GM18868 (cell line): ENCODE results near the gene YJEFN3.

Experiments
- ATAC-seq: cut with Tn5 transposase; IDR thresholded peaks from one replicate; pipeline ENCODE4 v1.9.1; 2021; ENCODE audit warnings: mild to moderate bottlenecking, moderate library complexity; ENCODE audit not compliant: unreplicated experiment

YJEFN3 gene

DNA sequence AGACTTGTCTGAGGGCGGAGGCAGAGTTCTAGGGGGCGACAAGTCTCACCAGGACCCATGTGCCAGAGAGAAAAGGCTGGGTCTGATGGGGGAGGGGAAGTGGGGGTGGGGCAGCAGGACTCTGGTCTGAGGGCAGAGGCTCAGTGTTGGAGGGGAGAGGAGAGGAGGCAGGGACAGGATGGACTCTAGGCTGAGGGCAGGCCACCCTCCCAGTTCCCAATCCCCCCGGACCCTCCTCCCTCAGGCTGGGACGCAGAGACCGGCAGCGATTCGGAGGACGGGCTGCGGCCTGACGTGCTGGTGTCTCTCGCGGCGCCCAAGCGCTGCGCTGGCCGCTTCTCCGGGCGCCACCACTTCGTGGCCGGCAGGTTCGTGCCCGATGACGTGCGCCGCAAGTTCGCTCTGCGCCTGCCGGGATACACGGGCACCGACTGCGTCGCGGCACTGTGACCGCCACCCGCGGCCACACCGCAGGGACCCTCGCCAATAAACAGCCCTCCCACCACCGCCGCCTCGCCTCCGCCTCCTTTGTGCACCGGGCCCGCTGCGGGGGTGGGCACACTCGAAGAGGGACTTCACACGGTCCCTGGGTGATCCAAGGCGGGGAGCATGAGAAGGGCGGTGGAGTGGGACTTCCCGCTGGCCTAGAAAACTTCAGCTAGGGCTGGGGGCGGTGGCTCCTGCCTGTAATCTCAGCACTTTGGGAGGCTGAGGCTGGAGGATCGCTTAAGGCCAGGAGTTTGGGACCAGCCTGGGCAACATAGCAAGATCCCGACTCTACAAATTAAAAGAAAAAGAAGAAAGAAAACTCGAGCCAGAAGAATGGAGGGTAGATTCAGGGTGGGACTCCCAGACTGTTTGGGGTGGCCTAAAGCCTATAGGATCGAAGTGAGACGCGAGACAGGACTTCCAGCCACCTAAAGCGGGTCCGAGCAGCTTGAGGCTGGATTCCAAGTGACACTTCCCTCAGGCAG, 8.7 kb downstream of the YJEFN3 start:
- no peak for ATAC-seq

DNA sequence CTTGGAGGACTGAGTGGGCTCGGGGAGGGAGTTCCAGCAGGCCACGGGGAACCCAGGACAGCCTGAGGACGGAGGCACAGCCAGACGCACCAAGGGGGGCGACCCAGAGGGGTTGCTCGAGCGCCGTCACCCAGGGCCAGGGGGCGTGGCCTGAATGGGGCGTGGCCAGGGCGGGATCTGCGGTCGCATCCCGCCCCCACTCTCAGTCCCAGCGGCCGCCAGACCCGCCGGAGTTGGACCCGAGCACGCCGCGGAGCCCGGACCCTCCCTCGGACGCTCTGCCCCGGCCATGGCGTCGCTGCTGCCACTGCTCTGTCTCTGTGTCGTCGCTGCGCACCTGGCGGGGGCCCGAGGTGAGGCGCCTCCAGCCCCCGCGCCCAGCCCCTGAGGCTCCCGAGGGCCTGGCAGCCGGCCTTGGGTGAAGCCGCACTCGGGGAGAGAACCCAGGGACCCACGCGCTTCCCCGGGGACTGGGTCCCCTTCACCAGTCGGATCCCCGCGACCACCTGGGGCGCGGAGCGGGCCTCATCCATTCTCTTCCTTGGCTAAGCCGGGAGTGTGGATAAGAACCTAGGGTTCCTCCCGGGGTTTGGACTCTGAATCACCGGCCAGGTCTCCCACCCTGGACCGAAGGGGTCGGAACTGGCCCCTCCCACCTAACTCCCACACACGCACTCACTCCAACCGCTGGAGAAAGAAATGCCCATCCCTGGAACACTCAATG, 9.5 kb downstream of the YJEFN3 start, which contains the start of gene CILP2:
TSS of gene CILP2 (plus strand) at position 205 of the 724 bp plus-strand sequence. CDS start at position 290, 85 bp downstream.
- no peak for ATAC-seq

DNA sequence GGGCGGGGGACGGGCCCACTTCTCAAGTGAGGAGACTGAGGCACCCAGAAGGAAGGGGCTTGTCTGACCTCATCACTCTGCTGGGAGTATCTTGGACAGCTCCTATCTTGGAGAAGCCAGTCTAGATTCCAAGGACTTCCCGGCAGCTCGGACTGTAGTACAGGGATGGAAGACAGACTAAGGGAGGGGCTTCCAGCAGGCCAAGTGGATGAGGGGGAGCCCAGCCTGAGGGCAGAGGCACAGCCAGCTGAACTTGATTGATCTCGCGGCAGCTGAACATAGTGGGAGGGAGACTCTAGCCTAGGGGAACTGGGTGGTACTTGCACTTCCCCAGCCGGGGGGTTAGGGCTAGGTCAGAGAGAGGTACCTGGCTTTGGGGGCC, 10.1 kb downstream of the YJEFN3 start:
- no peak for ATAC-seq

DNA sequence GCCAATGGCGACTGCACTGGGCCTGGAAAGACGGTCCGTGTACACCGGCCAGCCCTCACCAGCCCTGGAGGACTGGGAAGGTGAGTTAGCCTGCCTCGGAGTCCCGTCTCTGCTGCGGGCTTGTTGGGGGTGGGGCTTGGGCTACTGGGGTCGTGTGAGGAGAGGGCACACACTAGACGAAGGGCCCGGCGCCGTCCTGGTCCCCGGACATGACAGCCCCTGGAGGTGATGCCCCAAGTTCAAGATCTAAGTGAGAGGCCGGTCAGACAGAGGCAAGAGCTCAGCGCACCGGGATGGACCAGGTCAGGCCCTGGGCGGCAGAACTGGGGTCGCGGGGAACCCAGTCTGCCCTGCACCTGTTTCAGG, 11.0 kb downstream of the YJEFN3 start:
- no peak for ATAC-seq

DNA sequence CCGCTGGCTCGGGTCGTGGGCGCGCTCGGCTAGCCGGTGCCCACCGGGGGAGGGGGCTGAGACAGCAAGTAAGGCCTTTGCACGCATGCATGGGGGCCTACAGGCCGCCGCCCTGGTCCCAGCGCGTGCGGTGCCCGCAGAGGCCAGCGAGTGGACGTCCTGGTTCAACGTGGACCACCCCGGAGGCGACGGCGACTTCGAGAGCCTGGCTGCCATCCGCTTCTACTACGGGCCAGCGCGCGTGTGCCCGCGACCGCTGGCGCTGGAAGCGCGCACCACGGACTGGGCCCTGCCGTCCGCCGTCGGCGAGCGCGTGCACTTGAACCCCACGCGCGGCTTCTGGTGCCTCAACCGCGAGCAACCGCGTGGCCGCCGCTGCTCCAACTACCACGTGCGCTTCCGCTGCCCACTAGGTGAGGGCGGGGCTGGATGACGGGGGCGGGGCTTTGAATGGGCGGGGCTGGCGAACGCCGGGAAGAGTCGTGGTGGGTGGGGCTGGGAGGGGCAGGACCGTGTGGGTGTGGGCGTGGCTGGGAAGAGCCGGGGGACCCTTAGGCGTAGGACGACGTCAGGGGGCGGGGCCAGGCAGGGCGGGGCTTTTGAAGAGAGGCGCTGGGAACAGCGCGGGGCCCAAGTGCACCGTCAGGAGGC, 11.5 kb downstream of the YJEFN3 start:
- ATAC-seq = no peak

DNA sequence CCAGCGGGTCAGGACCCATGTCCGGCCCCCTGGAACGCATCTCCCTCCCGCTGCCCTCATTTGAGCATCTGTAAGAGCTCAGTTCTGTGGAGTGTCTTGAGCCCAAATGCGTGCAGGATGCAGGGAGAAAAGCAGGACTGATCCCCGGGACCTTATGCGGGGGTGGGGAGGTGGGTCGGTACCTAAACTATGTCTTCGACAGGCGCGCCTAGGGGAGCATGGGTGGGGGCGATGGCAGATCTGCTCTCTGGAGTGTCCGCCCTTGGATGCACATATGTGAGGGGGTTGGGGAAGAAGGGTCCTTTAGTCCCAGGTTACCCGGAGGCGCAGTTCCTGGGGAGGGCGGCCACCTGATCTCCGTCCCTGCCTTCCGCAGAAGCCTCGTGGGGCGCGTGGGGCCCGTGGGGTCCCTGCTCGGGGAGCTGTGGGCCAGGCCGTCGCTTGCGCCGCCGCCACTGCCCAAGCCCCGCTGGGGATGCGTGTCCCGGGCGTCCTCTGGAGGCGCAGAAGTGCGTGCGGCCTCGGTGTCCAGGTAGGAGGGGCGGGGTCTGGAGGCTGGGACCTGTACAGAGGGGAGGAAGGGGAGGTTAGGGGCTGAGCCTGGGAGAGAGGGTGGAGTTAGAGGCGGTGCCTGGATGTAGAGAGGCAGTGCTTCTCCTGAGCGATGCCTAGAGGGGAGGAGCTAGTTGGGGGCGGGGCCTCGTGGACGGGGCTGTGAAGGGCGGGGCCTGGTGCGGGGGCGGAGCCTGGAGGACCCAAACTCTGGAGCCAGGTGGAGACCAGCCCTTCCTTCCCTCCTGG, 12.2 kb downstream of the YJEFN3 start:
- no peak for ATAC-seq

DNA sequence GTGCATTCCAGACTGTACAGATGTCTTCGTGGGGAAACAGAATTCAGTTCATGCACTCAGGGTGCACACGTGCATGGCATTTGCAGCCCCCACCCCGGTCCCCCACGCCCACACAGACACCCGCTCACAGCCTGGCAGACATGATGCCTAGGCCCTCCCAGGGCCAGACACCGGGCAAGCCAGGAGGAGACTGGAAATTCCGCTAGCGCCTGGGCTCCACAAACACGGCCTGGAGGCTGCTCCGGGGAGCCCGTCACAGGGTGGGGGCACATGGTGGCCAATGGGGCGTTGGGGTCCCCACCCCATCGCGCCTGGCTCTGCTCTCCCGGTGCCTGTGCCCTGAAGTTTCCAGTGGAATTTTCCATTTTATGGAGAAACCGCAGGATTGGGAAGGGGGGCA, 12.9 kb downstream of the YJEFN3 start:
- no peak for ATAC-seq

DNA sequence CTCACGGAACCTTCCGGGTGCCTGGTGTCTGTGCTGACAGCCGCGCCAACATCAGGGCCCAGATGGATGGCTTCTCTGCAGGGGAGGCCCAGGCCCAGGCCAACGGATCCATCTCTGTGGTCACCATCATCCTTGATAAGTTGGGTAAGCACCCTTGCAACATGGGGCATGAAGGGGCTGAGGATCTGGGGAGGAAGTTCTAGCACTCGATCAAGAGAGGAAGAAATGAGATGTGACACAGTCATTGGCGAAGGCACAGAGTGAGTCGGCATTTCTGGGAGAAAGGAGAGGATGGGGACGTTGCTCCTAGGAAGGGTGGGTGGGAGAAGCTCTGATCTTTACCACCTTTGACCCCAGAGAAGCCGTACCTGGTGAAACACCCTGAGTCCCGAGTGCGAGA, 13.8 kb downstream of the YJEFN3 start:
- ATAC-seq = no peak

DNA sequence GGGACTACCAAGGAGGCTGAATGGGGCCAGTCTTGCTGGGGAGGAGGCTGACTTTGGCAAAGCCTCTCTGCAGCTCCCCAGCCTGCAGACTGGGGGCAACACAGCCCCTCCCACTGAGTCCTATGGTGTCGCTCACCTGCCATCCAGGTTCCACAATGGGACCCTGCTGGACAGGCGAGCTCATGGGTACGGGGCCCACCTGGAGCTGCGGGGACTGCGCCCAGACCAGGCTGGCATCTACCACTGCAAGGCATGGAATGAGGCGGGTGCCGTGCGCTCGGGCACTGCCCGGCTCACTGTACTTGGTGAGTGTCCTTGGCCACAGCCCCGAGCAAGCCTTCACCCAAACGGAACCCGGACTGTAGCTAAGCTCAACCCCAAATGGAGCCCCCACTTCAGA, 14.4 kb downstream of the YJEFN3 start:
- ATAC-seq = no peak

DNA sequence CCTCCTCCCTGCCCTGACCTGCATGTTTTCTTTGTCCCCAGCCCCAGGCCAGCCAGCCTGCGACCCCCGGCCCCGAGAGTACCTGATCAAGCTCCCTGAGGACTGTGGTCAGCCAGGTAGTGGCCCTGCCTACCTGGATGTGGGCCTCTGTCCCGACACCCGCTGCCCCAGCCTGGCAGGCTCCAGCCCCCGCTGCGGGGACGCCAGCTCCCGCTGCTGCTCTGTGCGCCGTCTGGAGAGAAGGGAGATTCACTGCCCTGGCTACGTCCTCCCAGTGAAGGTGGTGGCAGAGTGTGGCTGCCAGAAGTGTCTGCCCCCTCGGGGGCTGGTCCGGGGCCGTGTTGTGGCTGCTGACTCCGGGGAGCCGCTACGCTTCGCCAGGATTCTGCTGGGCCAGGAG, 14.9 kb downstream of the YJEFN3 start:
- ATAC-seq = no peak

DNA sequence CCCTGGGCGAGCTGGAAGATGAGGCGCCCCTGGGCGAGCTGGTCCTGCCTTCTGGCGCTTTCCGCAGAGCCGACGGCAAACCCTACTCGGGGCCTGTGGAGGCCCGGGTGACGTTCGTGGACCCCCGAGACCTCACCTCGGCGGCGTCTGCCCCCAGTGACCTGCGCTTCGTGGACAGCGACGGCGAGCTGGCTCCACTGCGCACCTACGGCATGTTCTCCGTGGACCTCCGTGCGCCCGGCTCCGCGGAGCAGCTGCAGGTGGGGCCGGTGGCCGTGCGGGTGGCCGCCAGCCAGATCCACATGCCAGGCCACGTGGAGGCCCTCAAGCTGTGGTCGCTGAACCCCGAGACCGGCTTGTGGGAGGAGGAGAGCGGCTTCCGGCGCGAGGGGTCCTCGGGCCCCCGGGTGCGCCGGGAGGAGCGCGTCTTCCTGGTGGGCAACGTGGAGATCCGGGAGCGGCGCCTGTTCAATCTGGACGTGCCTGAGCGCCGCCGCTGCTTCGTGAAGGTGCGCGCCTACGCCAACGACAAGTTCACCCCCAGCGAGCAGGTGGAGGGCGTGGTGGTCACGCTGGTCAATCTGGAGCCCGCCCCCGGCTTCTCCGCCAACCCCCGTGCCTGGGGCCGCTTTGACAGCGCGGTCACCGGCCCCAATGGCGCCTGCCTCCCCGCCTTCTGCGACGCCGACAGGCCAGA, 15.7 kb downstream of the YJEFN3 start:
- ATAC-seq = no peak

DNA sequence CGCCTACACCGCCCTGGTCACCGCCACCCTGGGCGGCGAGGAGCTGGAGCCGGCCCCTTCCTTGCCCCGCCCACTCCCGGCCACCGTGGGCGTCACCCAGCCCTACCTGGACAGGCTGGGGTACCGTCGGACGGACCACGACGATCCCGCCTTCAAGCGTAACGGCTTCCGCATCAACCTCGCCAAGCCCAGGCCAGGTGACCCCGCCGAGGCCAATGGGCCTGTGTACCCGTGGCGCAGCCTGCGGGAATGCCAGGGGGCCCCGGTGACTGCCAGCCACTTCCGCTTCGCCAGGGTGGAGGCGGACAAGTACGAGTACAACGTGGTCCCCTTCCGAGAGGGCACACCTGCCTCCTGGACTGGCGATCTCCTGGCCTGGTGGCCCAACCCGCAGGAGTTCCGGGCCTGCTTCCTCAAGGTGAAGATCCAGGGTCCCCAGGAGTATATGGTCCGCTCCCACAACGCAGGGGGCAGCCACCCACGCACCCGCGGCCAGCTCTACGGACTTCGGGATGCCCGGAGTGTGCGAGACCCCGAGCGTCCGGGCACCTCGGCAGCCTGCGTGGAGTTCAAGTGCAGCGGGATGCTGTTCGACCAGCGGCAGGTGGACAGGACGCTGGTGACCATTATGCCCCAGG, 16.4 kb downstream of the YJEFN3 start:
- no peak for ATAC-seq

DNA sequence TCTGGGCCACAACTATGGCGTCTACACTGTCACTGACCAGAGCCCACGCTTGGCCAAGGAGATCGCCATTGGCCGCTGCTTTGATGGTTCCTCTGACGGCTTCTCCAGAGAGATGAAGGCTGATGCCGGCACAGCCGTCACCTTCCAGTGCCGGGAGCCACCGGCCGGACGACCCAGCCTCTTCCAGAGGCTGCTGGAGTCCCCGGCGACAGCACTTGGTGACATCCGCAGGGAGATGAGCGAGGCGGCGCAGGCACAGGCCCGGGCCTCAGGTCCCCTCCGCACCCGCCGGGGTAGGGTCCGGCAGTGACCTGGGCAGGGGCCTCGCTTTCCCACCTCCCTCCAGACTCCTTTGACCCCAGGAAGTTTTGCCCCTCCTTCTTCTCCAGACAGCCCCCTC, 17.0 kb downstream of the YJEFN3 start:
- no peak for ATAC-seq

DNA sequence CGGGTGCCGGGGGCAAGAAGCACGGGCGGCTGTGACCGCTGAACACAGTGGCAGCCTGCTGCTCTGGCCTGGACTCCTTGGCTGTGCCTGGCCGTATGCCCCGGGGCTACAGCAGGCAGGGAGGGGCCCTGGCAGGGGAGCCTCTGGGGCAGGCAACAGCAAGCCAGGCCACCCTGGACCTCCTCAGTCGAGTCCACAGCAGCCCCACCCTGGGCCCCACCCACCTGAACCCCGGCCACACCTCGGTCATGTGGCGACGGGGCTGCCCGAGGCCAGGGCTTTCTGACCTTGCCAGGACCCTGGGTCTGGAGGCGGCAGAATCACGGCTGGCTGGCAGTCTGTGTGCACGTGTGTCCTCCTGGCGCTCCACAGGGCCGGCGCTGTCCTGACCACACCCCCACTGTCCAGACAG, 18.0 kb downstream of the YJEFN3 start:
- no peak for ATAC-seq

DNA sequence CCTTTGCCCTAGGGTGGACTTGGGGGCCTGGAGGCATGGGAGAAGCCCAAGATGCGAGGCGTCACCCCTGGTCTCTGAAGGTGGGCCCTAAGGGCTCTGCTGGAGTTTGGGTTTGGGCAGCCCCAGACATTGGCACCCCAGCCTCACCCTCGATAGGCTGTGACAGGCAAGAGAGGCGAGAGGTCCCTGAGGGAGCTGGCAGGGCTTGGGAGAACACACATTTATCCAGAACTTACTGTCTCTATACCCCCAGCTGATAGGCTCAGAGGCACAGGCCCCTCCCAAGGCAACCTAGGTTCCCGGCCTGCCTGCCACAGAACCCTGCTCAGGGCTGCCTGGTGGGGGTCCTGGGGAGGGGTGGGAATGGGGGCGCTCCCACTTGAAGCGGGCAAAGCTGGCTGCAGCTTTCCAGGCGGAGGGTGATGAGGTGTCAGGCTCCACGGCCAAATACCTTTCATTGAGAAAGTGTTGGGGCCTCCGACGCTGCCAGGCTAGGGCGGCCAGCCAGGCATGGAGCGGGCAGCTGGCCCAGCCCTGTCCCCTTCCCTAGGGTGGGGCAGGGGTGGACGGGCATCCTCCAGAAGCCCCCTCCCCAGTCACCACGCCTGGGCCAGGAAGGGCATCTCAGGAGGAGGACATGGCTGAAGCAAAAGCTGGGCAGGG, 19.1 kb downstream of the YJEFN3 start:
- ATAC-seq = no peak

DNA sequence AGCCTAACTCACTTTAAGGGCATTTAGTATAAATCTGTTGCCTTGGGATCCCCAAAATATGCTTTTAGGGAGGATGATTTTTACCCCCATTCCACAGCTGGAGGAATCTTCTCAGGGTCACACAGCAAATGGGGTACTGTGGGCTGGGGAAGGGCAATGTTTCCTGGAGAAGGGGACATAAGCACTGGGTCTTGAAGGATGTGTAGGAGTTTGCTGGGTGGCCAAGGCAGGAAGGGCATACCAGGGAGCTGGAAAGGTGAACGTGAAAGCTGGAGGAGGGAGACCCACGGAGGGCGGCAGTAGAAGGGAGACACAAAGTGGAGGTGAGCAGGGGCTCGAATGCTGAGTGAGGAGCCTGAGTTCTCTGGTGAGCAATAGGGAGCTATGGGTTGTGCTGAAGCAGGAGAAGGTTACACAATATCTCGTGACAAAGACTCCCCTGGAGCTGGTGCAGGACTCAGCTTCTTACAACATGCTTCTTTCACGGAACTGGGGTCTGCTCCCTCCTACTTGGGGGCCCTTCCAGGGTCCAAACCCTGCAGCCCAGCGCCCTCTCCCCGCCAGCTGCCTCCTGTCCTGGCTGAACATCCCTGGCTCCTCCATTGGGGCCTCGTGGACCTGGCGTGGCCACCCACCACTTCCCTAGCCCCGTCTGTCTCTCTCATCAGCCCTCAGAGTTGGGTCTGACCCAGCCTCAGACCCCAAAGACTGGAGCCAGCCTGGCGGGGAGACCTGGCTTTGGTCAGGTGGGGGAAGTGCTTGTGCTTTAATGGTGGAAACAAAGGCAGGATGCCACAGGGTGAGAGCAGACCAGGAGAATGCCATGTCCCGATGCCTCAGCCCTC, 20.4 kb downstream of the YJEFN3 start:
- no peak for ATAC-seq

DNA sequence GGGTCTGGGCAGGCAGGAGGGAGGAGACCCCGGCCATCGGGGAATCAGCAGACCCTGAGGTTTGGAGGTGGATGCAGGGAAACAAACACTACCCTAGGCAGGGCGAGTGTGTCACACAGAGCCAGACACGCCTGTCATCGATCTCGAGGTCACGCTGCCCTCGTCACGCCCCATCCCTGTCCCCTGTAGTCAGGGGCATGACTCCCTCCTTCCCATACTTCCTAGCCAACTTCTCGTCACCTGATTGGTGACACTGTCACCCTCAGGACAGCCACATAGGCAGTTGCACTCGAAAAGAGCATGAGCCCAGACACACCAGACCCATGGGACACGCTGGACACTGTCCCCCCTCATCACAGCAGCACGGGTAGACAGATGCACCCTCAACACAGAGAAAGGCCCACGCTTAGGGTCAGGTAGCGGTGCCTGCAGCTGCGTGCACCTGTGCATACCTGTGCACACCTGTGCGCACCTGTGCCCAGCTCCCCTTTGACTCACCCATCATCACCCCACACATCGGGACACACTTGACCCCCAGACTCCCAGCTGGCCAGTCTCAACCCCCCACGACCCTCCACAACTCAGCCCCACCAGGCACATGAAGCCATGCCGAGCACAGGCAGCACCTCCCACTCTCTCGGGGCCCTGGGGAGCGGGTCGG, 21.2 kb downstream of the YJEFN3 start:
- no peak for ATAC-seq

DNA sequence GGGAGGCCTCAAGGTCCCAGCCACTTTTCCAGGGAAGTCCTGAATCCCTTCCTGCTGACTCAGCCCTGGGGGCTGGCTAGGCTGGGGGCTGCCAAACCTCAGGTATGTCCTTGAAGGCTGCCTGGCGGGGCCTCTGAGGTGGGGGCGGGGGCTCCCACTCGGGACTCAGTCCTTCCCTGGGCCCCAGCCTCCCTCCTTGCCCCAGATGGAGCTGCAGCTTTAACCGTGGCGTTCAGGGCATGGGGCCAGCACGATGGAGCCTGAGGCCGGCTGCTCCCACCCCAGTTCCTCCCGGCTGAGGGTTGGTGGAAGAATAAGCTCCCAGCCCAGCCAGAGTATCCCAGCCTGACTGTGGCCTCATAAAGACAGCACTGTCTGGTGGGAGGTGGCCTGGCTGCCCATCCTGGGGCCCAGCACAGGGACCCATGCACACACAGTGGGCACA, 21.8 kb downstream of the YJEFN3 start:
- no peak for ATAC-seq
